ENCODE results near the gene CHI3L2.

Gene CHI3L2

GRCh38 chr1:111196213-111196612 is 31.3 kb upstream of the CHI3L2 start:
- H3K9me3 Mint-ChIP-seq = no peaks in the 10 kb centered on the region
- peaks cover 82% of the 10 kb centered on the region for H3K4me1 Mint-ChIP-seq
- DNase-seq (ENCODE audit: low spot score in 2 of 2) = no peak
- no peaks in the 10 kb centered on the region for H3K27me3 Mint-ChIP-seq
- H3K36me3 Mint-ChIP-seq (ENCODE audit: insufficient read depth) = peaks cover 81% of the 10 kb centered on the region
- peak overlapping the region; percentile 99 for H3K4me3 Mint-ChIP-seq
- no peak for ATAC-seq (replicated peaks; ENCODE audit: extremely low read depth, poor library complexity, severe bottlenecking)
- H3K27ac Mint-ChIP-seq (ENCODE audit: low read depth) = peak overlapping the region; percentile 91

GRCh38 chr1:111197598-111198284 is 29.8 kb upstream of the CHI3L2 start:
- DNase-seq (ENCODE audit: low spot score in 2 of 2) (peak in 1 of 2 donors; percentile 68), ATAC-seq (replicated peaks; ENCODE audit: extremely low read depth, poor library complexity, severe bottlenecking) (peak; percentile 69)
- Mint-ChIP-seq H3K4me3 (peak overlapping the region; percentile 99), H3K36me3 (ENCODE audit: insufficient read depth) (peaks cover 65% of the 10 kb centered on the region), H3K27me3 (no peaks in the 10 kb centered on the region), H3K4me1 (peaks cover 82% of the 10 kb centered on the region), H3K27ac (ENCODE audit: low read depth) (peak overlapping the region; percentile 91), H3K9me3 (no peaks in the 10 kb centered on the region)

DNA sequence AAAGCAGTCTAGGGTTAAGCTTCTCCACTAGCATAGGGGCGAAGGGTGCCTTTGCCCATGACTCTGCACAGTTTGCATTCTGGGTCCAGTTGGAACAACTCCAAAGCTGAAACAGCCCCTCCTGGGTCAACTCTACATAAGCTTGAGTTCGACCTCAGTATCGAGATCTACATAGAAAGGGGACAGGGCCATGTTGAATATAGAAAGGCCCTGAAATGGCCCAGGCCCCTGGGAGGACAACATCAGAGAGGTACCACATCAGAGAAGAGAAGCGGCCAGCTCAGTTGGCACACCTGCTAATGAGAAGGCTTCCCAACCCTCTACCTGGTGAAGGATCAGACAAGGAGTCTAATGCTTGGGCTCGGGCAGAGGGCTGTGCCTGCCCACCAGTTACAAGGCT is 28.7 kb upstream of the CHI3L2 start:
- DNase-seq (ENCODE audit: low spot score in 2 of 2) = no peak
- peaks cover 62% of the 10 kb centered on the region for H3K36me3 Mint-ChIP-seq (ENCODE audit: insufficient read depth)
- H3K9me3 Mint-ChIP-seq = no peaks in the 10 kb centered on the region

GRCh38 chr1:111199329-111199728 is 28.2 kb upstream of the CHI3L2 start:
- Mint-ChIP-seq H3K27ac (ENCODE audit: low read depth) (peak overlapping the region; percentile 99), H3K4me3 (peak overlapping the region; percentile 99), H3K27me3 (no peaks in the 10 kb centered on the region), H3K9me3 (no peaks in the 10 kb centered on the region), H3K36me3 (ENCODE audit: insufficient read depth) (peaks cover 61% of the 10 kb centered on the region), H3K4me1 (peaks cover 72% of the 10 kb centered on the region)
- no peak for DNase-seq (ENCODE audit: low spot score in 2 of 2)
- no peak for ATAC-seq (replicated peaks; ENCODE audit: extremely low read depth, poor library complexity, severe bottlenecking)

More for the DNA sequence above, 28.7 kb upstream of the CHI3L2 start:
- Mint-ChIP-seq H3K4me1 (peaks cover 77% of the 10 kb centered on the region), H3K27ac (ENCODE audit: low read depth) (peak overlapping the region; percentile 99), H3K4me3 (peak overlapping the region; percentile 99), H3K27me3 (no peaks in the 10 kb centered on the region)
- ATAC-seq (replicated peaks; ENCODE audit: extremely low read depth, poor library complexity, severe bottlenecking) = no peak

DNA sequence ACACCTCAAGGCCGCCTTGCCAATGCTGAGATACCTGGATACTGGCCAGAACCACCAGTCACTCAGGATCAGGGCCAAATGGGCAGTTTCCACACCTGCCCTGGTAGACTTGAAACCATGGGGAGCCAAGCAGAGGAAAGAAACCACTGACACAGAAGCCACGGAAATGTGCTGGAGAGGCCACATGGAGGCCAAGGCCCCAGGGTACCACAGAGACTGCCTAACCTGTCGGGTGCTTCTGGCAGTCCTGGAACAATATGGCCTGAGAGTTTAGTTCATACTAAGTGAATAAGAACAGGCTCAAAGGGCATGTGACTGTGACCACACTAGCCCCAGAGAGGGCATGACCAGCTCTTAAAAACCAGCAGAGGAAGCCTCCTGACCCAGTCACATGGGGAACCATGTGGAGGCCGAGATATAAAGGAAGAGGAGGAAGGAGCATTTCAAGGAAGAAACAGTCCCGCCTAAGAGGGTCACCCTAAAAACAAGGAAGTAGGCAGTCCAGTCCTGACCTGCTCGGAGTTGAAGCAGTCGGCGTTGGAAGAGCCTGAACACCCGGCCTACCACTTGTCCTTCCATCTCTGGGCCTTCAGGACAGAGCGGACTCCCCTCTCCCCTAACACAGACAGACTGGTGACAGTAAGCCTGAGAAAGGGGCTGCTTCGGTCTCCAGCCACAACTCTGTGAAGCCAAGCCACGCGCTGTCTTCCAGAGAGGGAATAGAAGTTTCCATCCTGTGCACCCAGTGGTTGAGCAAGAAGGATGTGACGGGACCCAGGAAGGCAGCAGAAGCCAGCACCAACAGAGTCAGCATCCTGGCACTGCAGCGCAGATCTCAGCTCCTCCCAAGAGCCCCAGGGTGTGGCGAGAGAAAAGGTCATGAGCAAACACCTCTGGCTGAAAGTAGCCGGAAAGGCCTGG is 27.4 kb upstream of the CHI3L2 start, which contains the start of gene DENND2D:
Gene DENND2D, minus strand, starts transcription at position 766 of the 921 bp plus-strand sequence. Its CDS starts 187 bp downstream, at position 579.
- ATAC-seq (replicated peaks; ENCODE audit: extremely low read depth, poor library complexity, severe bottlenecking) = peak; percentile 16
- Mint-ChIP-seq H3K36me3 (ENCODE audit: insufficient read depth) (peaks cover 59% of the 10 kb centered on the region), H3K27ac (ENCODE audit: low read depth) (peak within 1 kb of the TSS; percentile 99), H3K9me3 (no peaks in the 10 kb centered on the region), H3K4me1 (peaks cover 71% of the 10 kb centered on the region), H3K4me3 (peak within 1 kb of the TSS; percentile 99), H3K27me3 (no peaks in the 10 kb centered on the region)
- no peak for DNase-seq (ENCODE audit: low spot score in 2 of 2)

- H3K9me3 Mint-ChIP-seq = no peaks in the 10 kb centered on the region
Measured at GRCh38 chr1:111200802-111201161, 26.7 kb upstream of the CHI3L2 start.

DNA sequence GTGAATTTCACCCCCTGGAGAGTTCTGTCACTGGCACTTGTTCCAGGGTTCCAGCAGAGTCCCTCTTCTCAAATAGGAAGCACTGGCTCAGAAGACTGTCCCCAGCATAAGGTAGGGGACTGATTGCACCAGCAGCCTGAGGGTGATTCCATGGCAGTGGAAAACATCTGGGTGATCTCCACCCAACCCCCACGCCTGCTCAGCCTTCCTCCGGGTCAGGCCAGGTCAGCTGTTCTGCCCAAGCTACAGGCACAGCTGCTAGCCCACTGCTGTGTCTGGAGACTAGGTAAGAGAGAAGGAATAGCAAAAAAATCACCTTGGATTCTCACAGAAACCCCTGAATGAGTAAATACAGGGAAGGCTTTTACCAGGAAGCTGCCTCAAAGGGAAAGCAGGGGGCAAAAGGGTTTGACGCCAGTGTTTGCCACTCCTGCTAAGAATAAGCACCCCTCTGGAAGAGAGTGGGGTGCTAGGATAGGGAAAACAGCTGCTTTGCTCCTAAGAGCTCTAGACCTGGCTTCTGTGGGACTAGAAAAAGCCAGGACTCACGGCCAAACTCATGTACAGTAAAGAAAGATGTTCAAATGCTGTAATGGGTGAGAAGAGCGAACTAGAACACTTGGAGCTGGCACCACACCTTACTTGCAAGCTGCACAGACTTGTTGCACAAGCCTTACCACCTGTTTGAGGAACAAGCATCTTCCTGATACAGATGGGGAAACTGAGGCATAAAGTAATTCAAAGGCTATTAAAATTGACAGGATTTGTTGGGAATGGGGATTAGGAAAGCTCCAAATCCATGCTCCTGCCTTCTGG is 26.0 kb upstream of the CHI3L2 start:
- ATAC-seq (replicated peaks; ENCODE audit: extremely low read depth, poor library complexity, severe bottlenecking) (no peak), DNase-seq (ENCODE audit: low spot score in 2 of 2) (no peak)
- Mint-ChIP-seq H3K9me3 (no peaks in the 10 kb centered on the region), H3K36me3 (ENCODE audit: insufficient read depth) (peaks cover 47% of the 10 kb centered on the region), H3K4me1 (peaks cover 71% of the 10 kb centered on the region), H3K27me3 (no peaks in the 10 kb centered on the region), H3K27ac (ENCODE audit: low read depth) (peak overlapping the region; percentile 99), H3K4me3 (peak overlapping the region; percentile 99)

More at GRCh38 chr1:111200802-111201161, 26.7 kb upstream of the CHI3L2 start:
- Mint-ChIP-seq H3K4me3 (peak overlapping the region; percentile 99), H3K27ac (ENCODE audit: low read depth) (peak overlapping the region; percentile 99), H3K36me3 (ENCODE audit: insufficient read depth) (peaks cover 54% of the 10 kb centered on the region), H3K4me1 (peaks cover 71% of the 10 kb centered on the region), H3K27me3 (no peaks in the 10 kb centered on the region)
- DNase-seq (ENCODE audit: low spot score in 2 of 2) (no peak), ATAC-seq (replicated peaks; ENCODE audit: extremely low read depth, poor library complexity, severe bottlenecking) (no peak)

DNA sequence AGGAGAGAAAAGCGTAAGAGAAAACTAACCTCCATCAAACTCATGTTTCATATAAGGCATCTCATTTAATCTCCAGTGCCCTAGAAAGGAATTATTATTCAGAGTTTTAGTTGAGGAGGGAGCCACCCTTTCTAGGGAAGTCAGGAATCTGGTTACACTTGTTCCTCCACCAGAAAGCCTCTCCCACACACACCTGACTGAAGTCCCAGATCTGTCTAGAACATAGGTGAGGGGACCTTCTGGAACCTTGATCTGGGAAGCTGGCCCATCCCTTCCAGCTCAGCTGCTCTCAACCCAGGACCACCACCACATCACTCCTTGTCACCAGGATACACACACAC is 25.2 kb upstream of the CHI3L2 start:
- Mint-ChIP-seq H3K36me3 (ENCODE audit: insufficient read depth) (peaks cover 38% of the 10 kb centered on the region), H3K9me3 (no peaks in the 10 kb centered on the region), H3K4me1 (peaks cover 63% of the 10 kb centered on the region), H3K4me3 (peak overlapping the region; percentile 99), H3K27me3 (no peaks in the 10 kb centered on the region), H3K27ac (ENCODE audit: low read depth) (peak overlapping the region; percentile 76)
- ATAC-seq (replicated peaks; ENCODE audit: extremely low read depth, poor library complexity, severe bottlenecking) (no peak), DNase-seq (ENCODE audit: low spot score in 2 of 2) (no peak)

DNA sequence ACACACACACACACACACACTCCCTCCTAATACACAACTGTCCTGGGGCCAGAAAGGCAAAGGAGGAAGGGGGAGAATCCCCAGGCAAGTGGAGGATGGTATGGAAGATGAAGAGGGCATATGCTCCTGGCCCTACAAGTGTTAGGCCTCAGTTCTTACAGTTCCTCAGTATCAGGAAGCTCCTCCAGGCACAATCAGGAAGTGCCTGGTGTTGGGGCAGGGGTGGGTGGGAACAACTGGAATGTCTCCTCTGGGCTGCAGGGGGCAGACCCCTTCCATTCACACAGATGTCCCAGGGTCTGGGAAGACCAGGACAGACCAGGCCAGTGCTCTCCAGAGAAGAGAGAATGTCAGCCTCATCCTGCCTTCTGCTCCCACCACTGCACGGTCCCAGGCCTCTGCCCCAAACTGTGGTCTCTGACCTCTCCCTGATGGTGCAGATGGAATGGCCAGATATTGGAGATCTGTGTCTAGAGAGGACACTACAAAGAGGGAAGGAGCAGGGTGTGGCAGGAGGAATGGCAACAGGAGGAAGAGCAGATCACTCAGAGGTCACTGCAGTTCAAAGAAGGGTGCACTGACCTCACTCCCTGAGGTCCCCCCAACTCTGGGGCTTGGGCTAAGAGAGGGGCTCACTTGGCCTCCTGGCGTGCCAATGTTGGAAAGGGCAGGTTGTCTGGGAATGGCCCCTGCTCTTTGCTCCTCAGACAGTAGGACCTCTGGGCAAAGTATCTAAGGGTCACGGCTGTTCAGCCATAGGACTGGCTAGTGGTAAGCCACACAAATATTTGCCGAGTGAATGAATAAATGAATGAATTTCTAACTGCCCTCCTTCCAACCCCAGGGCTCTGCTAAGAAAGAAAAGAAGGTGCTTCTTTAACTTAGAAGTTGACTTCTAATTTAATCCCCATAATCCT is 24.5 kb upstream of the CHI3L2 start:
- Mint-ChIP-seq H3K27me3 (no peaks in the 10 kb centered on the region), H3K27ac (ENCODE audit: low read depth) (peak overlapping the region; percentile 76), H3K36me3 (ENCODE audit: insufficient read depth) (peaks cover 32% of the 10 kb centered on the region), H3K4me1 (peaks cover 57% of the 10 kb centered on the region), H3K4me3 (peak overlapping the region; percentile 99), H3K9me3 (no peaks in the 10 kb centered on the region)
- ATAC-seq (replicated peaks; ENCODE audit: extremely low read depth, poor library complexity, severe bottlenecking) (no peak), DNase-seq (ENCODE audit: low spot score in 2 of 2) (no peak)

GRCh38 chr1:111203681-111204200 is 23.8 kb upstream of the CHI3L2 start:
- DNase-seq (ENCODE audit: low spot score in 2 of 2) = peak; percentile 55 to 71

GRCh38 chr1:111204201-111204982 is 23.1 kb upstream of the CHI3L2 start:
- peaks cover 24% of the 10 kb centered on the region for H3K36me3 Mint-ChIP-seq (ENCODE audit: insufficient read depth)
- no peaks in the 10 kb centered on the region for H3K9me3 Mint-ChIP-seq
- ATAC-seq (replicated peaks; ENCODE audit: extremely low read depth, poor library complexity, severe bottlenecking) (peak; percentile 76), DNase-seq (ENCODE audit: low spot score in 2 of 2) (peak; percentile 50 to 62)
- peaks cover 64% of the 10 kb centered on the region for H3K4me1 Mint-ChIP-seq
- peak overlapping the region; percentile 76 for H3K27ac Mint-ChIP-seq (ENCODE audit: low read depth)
- peak overlapping the region; percentile 99 for H3K4me3 Mint-ChIP-seq
- H3K27me3 Mint-ChIP-seq = no peaks in the 10 kb centered on the region

More at GRCh38 chr1:111203681-111204200, 23.8 kb upstream of the CHI3L2 start:
- ATAC-seq (replicated peaks; ENCODE audit: extremely low read depth, poor library complexity, severe bottlenecking) = peak; percentile 67
- Mint-ChIP-seq H3K27ac (ENCODE audit: low read depth) (peak overlapping the region; percentile 76), H3K4me1 (peaks cover 64% of the 10 kb centered on the region), H3K36me3 (ENCODE audit: insufficient read depth) (peaks cover 29% of the 10 kb centered on the region), H3K9me3 (no peaks in the 10 kb centered on the region), H3K27me3 (no peaks in the 10 kb centered on the region), H3K4me3 (peak overlapping the region; percentile 99)

Data from central memory CD8-positive, alpha-beta T cell (primary cell).